HL-60 (cell line): ENCODE results near the gene SPIN1.
A peak's percentile ranks its signal among the peaks of the same experiment; 100 is the strongest.
"Not testable (repeated sequence)": the region's sequence is repeated elsewhere in the genome, so short reads cannot be mapped to it uniquely, and the experiment has no call there.

ENCODE experiments used
- DNase-seq, 2 experiments: peaks; one replicate each; pipeline ENCODE4 v3.0.0-alpha.2; 2010 to 2020; ENCODE audit warnings: low read depth in 1 of 2, low spot score in 1 of 2
- H3K27ac ChIP-seq: fragments of 250-450 bp; sonication (Bioruptor Pico); replicated peaks from 2 replicates; pipeline ENCODE4 v1.5.1; 2020; ENCODE audit warnings: mild to moderate bottlenecking, moderate library complexity
- H3K27me3 ChIP-seq: fragments of 250-450 bp; sonication (Bioruptor Pico); 2 replicates; pipeline ENCODE4 v1.5.1; 2021; ENCODE audit warnings: mild to moderate bottlenecking, moderate library complexity; ENCODE audit not compliant: insufficient read depth, poor library complexity, severe bottlenecking
- H3K4me3 ChIP-seq: replicated peaks from 2 replicates; pipeline ENCODE4 v1.5.1; 2011; ENCODE audit warnings: mild to moderate bottlenecking, control low read depth, low read length; ENCODE audit not compliant: insufficient read depth
- GABPA ChIP-seq: IDR thresholded peaks from 2 replicates; pipeline ENCODE4 v1.6.1; 2012; ENCODE audit warnings: low read depth
- POLR2AphosphoS5 ChIP-seq: IDR thresholded peaks from 2 replicates; pipeline ENCODE4 v1.6.1; 2012; ENCODE audit warnings: low read depth
- REST ChIP-seq: IDR thresholded peaks from 2 replicates; pipeline ENCODE4 v1.6.1; 2012; ENCODE audit warnings: low read depth; ENCODE audit not compliant: insufficient replicate concordance
- SPI1 ChIP-seq: IDR thresholded peaks from 2 replicates; pipeline ENCODE4 v1.6.1; 2012; ENCODE audit warnings: low read depth, mild to moderate bottlenecking, borderline replicate concordance
- TF ChIP-seq, protein P1 (sequence below): IDR thresholded peaks from one replicate; pipeline ENCODE4 v1.5.1; 2011; ENCODE audit warnings: low read length, control low read depth, inconsistent platforms; ENCODE audit not compliant: insufficient read depth

SPIN1 gene

DNA sequence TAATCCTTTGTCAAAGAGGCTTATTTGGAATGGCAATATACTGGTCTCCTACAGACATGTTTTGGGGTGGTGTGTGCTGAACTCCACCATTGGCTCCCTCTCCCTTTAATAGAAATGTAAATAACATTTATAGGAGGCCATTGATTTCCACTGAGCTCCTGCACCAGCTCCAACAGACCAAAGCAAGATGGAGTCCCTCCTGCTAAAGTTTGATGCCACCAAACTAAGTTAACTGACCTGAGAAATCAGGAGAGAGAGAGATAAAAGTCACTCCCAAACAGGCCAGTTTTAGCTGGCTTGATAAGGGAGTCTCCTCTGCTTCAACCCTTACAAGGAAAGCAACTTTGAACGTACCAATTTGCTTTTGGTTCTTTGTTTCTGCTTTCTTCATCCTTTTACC is 8.1 kb upstream of the SPIN1 start:
- DNase-seq = no peak
- Histone ChIP-seq H3K27ac (no peak overlapping the region), H3K4me3 (no peak overlapping the region), H3K27me3 (no peaks in the 10 kb centered on the region)
- TF ChIP-seq SPI1 (no peak), GABPA (no peak), POLR2AphosphoS5 (no peak), REST (no peak)
- TF ChIP-seq, protein P1, sequence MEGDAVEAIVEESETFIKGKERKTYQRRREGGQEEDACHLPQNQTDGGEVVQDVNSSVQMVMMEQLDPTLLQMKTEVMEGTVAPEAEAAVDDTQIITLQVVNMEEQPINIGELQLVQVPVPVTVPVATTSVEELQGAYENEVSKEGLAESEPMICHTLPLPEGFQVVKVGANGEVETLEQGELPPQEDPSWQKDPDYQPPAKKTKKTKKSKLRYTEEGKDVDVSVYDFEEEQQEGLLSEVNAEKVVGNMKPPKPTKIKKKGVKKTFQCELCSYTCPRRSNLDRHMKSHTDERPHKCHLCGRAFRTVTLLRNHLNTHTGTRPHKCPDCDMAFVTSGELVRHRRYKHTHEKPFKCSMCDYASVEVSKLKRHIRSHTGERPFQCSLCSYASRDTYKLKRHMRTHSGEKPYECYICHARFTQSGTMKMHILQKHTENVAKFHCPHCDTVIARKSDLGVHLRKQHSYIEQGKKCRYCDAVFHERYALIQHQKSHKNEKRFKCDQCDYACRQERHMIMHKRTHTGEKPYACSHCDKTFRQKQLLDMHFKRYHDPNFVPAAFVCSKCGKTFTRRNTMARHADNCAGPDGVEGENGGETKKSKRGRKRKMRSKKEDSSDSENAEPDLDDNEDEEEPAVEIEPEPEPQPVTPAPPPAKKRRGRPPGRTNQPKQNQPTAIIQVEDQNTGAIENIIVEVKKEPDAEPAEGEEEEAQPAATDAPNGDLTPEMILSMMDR = no peak

GRCh38 chr9:88381322-88381721 is 6.9 kb upstream of the SPIN1 start:
- not testable (repeated sequence) for H3K27me3 ChIP-seq, H3K27ac ChIP-seq, H3K4me3 ChIP-seq, DNase-seq

- DNase-seq = no peak
- Histone ChIP-seq H3K4me3 (no peak overlapping the region), H3K27me3 (no peaks in the 10 kb centered on the region), H3K27ac (no peak overlapping the region)
- TF ChIP-seq, protein P1 = no peak
- TF ChIP-seq POLR2AphosphoS5 = no peak
- no peak for TF ChIP-seq SPI1
- no peak for TF ChIP-seq REST
- no peak for TF ChIP-seq GABPA
These were observed 5.1 kb upstream of the SPIN1 start for GRCh38 chr9:88383176-88383575.

DNA sequence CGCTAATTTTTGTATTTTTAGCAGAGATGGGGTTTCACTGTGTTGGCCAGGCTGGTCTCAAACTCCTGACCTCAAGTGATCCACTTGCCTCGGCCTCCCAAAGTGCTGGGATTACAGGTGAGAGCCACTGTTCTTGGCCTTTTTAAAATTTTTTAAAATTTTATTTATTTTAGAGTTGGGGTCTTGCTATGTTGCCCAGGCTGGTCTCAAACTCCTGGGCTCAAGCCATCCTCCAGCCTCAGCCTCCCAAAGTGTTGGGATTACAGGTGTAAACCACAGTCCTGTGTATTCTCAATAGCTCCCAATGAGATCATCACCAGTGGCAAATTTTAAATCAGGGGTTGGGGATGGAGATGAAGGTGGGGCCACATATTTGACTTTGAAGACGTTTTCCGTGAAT is 2.1 kb upstream of the SPIN1 start:
- not testable (repeated sequence) for H3K27me3 ChIP-seq, H3K4me3 ChIP-seq, H3K27ac ChIP-seq, DNase-seq

DNA sequence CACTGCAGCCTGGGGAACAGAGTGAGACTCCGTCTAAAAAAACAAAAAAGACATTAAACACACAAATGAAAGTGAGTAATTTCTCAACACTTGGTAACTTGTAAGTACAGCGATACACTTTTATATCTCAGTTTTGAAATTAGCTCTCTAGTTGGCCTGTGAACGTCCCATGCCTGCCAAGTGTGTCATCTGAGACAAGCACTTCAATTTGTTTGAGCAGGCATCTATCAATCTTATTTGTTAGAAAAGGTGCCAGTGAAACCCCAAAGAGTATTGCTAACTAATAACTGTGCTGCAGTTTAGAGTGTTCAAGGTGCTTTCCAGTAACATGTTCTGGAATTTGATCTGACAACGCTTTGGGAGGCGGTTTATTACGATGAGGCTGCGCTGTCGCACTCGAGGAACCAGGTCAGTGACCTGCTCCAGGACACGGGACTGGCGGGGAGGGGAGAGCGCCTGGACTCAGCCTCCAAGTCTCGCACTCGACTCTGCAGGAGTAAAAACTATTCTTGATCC is 1.1 kb upstream of the SPIN1 start:
- no peak for TF ChIP-seq REST
- TF ChIP-seq GABPA = no peak
- TF ChIP-seq POLR2AphosphoS5 = no peak
- TF ChIP-seq SPI1 = no peak
- TF ChIP-seq, protein P1 = no peak
- H3K27me3 ChIP-seq = no peaks in the 10 kb centered on the region
- no peak for DNase-seq
- peak overlapping the region; percentile 79 for H3K4me3 ChIP-seq
- H3K27ac ChIP-seq = peak overlapping the region; percentile 53
